GM19395 (cell line): Measurements from ENCODE around the gene DENND6B.
A peak's percentile ranks its signal among the peaks of the same experiment; 100 is the strongest.
"Not testable (repeated sequence)": the region's sequence is repeated elsewhere in the genome, so short reads cannot be mapped to it uniquely, and the experiment has no call there.

Experiments used
- ATAC-seq: cut with Tn5 transposase; IDR thresholded peaks from one replicate; pipeline ENCODE4 v1.9.1; 2021; ENCODE audit warnings: mild to moderate bottlenecking, moderate library complexity; ENCODE audit not compliant: unreplicated experiment

The DENND6B gene

GRCh38 chr22:50326956-50327710 lies at the start of gene DENND6B:
TSS of gene DENND6B (minus strand) at chr22:50327012. CDS start at chr22:50326988, 24 bp downstream.
- no peak for ATAC-seq

GRCh38 chr22:50376085-50376651 lies 49.4 kb upstream of the DENND6B start:
- ATAC-seq, result no peak

- no peak for ATAC-seq
Observed at GRCh38 chr22:50371101-50371648, 44.4 kb upstream of the DENND6B start.

GRCh38 chr22:50367778-50368500 lies 41.1 kb upstream of the DENND6B start:
- ATAC-seq, result no peak

GRCh38 chr22:50363803-50364194 lies 37.0 kb upstream of the DENND6B start:
- not testable (repeated sequence) for ATAC-seq

GRCh38 chr22:50363166-50363802 lies 36.5 kb upstream of the DENND6B start:
- no peak for ATAC-seq

GRCh38 chr22:50361688-50362087 lies 34.9 kb upstream of the DENND6B start:
- ATAC-seq, result no peak

- no peak for ATAC-seq
Observed at GRCh38 chr22:50361222-50361621, 34.4 kb upstream of the DENND6B start.

GRCh38 chr22:50360578-50360977 lies 33.8 kb upstream of the DENND6B start:
- no peak for ATAC-seq

- no peak for ATAC-seq
Observed at GRCh38 chr22:50357756-50358155, 30.9 kb upstream of the DENND6B start.

GRCh38 chr22:50357222-50357621 lies 30.4 kb upstream of the DENND6B start:
- no peak for ATAC-seq

GRCh38 chr22:50356186-50356585 lies 29.4 kb upstream of the DENND6B start:
- no peak for ATAC-seq

GRCh38 chr22:50348058-50348457 lies 21.2 kb upstream of the DENND6B start:
- ATAC-seq, result no peak

- ATAC-seq, result no peak
Observed at GRCh38 chr22:50347157-50347556, 20.3 kb upstream of the DENND6B start.

GRCh38 chr22:50346470-50346869 lies 19.7 kb upstream of the DENND6B start:
- ATAC-seq, result no peak

- ATAC-seq, result no peak
Observed at GRCh38 chr22:50343541-50343935, 16.7 kb upstream of the DENND6B start.

- ATAC-seq, result peak; percentile 66
Observed at GRCh38 chr22:50342651-50343540, 16.1 kb upstream of the DENND6B start, which contains the start of gene PPP6R2. TSS of gene PPP6R2 (plus strand) at chr22:50343327. CDS start at chr22:50393909, 50,582 bp downstream.

- ATAC-seq, result peak; percentile 66
Observed at GRCh38 chr22:50341977-50342650, 15.3 kb upstream of the DENND6B start.
